HCT116 (cell line): ENCODE results near the gene ALDH3A2.
"Not testable (repeated sequence)": the region's sequence is repeated elsewhere in the genome, so short reads cannot be mapped to it uniquely, and the experiment has no call there.

ENCODE experiments used
- ELF1 ChIP-seq: IDR thresholded peaks from 2 replicates; pipeline ENCODE4 v1.6.1; 2012; ENCODE audit warnings: low read depth, borderline replicate concordance
- EZH2 ChIP-seq: fragments of 200-600 bp; sonication (generic); IDR thresholded peaks from 2 replicates; pipeline ENCODE4 v1.6.1; 2017; ENCODE audit warnings: antibody characterized with exemption, mixed run types
- MAX ChIP-seq: IDR thresholded peaks from 2 replicates; pipeline ENCODE4 v1.6.1; 2012
- POLR2A ChIP-seq: IDR thresholded peaks from 2 replicates; pipeline ENCODE4 v1.7.0; 2011; ENCODE audit warnings: borderline replicate concordance; ENCODE audit not compliant: insufficient read depth, insufficient read length; ENCODE audit errors: extremely low read depth
- POLR2AphosphoS5 ChIP-seq: IDR thresholded peaks from 2 replicates; pipeline ENCODE4 v1.6.1; 2011; ENCODE audit warnings: mild to moderate bottlenecking, low read depth, low read length, moderate library complexity
- RAD21 ChIP-seq: IDR thresholded peaks from 2 replicates; pipeline ENCODE4 v1.6.1; 2012; ENCODE audit warnings: low read depth, mild to moderate bottlenecking
- SIN3A ChIP-seq: IDR thresholded peaks from 2 replicates; pipeline ENCODE4 v1.6.1; 2012; ENCODE audit warnings: low read depth
- TF ChIP-seq, protein P1 (sequence below), 3 experiments: fragments of 200-600 bp in 1 of 3; sonication (generic) in 1 of 3; IDR thresholded peaks in 2 of 3; conservative IDR thresholded peaks in 1 of 3; 2 replicates each; pipeline ENCODE4 v1.5.1; 2012 to 2017; ENCODE audit warnings: low read depth in 2 of 3, low read length in 2 of 3, antibody characterized with exemption in 1 of 3, borderline replicate concordance in 1 of 3, control low read depth in 1 of 3, mild to moderate bottlenecking in 1 of 3, mixed read lengths in 1 of 3, mixed run types in 1 of 3, moderate library complexity in 1 of 3; ENCODE audit not compliant: insufficient read depth in 1 of 3

- TF ChIP-seq, protein P1, sequence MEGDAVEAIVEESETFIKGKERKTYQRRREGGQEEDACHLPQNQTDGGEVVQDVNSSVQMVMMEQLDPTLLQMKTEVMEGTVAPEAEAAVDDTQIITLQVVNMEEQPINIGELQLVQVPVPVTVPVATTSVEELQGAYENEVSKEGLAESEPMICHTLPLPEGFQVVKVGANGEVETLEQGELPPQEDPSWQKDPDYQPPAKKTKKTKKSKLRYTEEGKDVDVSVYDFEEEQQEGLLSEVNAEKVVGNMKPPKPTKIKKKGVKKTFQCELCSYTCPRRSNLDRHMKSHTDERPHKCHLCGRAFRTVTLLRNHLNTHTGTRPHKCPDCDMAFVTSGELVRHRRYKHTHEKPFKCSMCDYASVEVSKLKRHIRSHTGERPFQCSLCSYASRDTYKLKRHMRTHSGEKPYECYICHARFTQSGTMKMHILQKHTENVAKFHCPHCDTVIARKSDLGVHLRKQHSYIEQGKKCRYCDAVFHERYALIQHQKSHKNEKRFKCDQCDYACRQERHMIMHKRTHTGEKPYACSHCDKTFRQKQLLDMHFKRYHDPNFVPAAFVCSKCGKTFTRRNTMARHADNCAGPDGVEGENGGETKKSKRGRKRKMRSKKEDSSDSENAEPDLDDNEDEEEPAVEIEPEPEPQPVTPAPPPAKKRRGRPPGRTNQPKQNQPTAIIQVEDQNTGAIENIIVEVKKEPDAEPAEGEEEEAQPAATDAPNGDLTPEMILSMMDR (IDR thresholded peaks at IDR 0.05 in 2 of 3, conservative IDR thresholded peaks at IDR 0.05 in 1 of 3; ENCODE audit: borderline replicate concordance in 1 of 3, insufficient read depth in 1 of 3, low read depth in 2 of 3, low read length in 2 of 3), result not testable (repeated sequence)
- TF ChIP-seq SIN3A, POLR2A, ELF1, POLR2AphosphoS5, RAD21, EZH2, MAX: not testable (repeated sequence)
Measured at GRCh38 chr17:19684909-19685580, 36.5 kb downstream of the ALDH3A2 start.
